HCT116 (cell line): Measurements from ENCODE around the gene CLDN5. TPM values are rescaled to one million over a fixed set of nuclear protein-coding genes. Genes with fewer than 3 reads are reported as not detected.

Experiments
- ATAC-seq: fragments of 200-7000 bp; cut with Tn5 transposase; 2 replicates; pipeline ENCODE4 v1.9.1; 2020; ENCODE audit warnings: mild to moderate bottlenecking, moderate library complexity
- BruUV-seq: library from RNA; stranded (reverse); fragments of 400-500 nt; replicated peaks from 2 replicates; lab custom pipeline; 2021; lab: Mats Ljungman, UMichigan
- CTCF ChIA-PET: fragments of 300-600 bp; sonication (Branson Sonifier 250); formaldehyde crosslinking; loops from one replicate; lab custom pipeline; 2021; ENCODE audit warnings: antibody characterized with exemption; lab: Charles Lee
- POLR2A ChIA-PET: fragments of 300-600, 350-600 bp; sonication (Branson Sonifier 250); formaldehyde crosslinking; loops from one replicate; lab custom pipeline; 2021; ENCODE audit warnings: antibody characterized with exemption; lab: Charles Lee
- RAD21 ChIA-PET, 2 experiments: fragments of 300-600 bp; sonication (Branson Sonifier 250); formaldehyde crosslinking; loops; one replicate each; lab custom pipeline; 2023; ENCODE audit warnings: low total read pairs in 2 of 2; ENCODE audit not compliant: uncharacterized antibody in 2 of 2, unreplicated experiment in 2 of 2, low non-redundant PET in 1 of 2; lab: Charles Lee
- DNase-seq: peaks from one replicate; pipeline ENCODE4 v3.0.0-alpha.2; 2010; ENCODE audit warnings: low read depth, low spot score
- H2AFZ ChIP-seq: fragments of 200-600 bp; shearing (Covaris generic), sonication (generic); 2 replicates; pipeline ENCODE4 v1.6.1; 2017; ENCODE audit warnings: low read depth, mixed run types, mixed read lengths, antibody characterized with exemption, low read length; ENCODE audit not compliant: poor library complexity, severe bottlenecking
- H3K27ac ChIP-seq: 2 replicates; pipeline ENCODE4 v1.5.1; 2012; ENCODE audit warnings: low read depth, low read length
- H3K27me3 ChIP-seq: fragments of 200-600 bp; sonication (generic); 2 replicates; pipeline ENCODE4 v1.6.1; 2016; ENCODE audit warnings: mixed run types, low read length, mixed read lengths; ENCODE audit not compliant: insufficient read depth
- H3K36me3 ChIP-seq, 2 experiments: fragments of 200-500 bp in 1 of 2; fragments of 200-600 bp in 1 of 2; sonication (Bioruptor generic) in 1 of 2; sonication (generic) in 1 of 2; 2 replicates each; pipeline versions ENCODE4 v1.5.1 to v1.6.1; 2014 to 2016; ENCODE audit warnings: low read length in 2 of 2, inconsistent platforms in 1 of 2, mixed read lengths in 1 of 2, mixed run types in 1 of 2; ENCODE audit not compliant: insufficient read depth in 2 of 2, control insufficient read depth in 1 of 2
- H3K4me1 ChIP-seq, 2 experiments: fragments of 200-600 bp in 1 of 2; sonication (generic) in 1 of 2; 2 replicates each; pipeline versions ENCODE4 v1.5.1 to v1.6.1; 2012 to 2017; ENCODE audit warnings: low read length in 2 of 2, inconsistent platforms in 1 of 2, mild to moderate bottlenecking in 1 of 2, mixed read lengths in 1 of 2, mixed run types in 1 of 2, moderate library complexity in 1 of 2; ENCODE audit not compliant: insufficient read depth in 2 of 2, control insufficient read depth in 1 of 2
- H3K4me2 ChIP-seq: fragments of 200-600 bp; sonication (generic); 2 replicates; pipeline ENCODE4 v1.6.1; 2017; ENCODE audit warnings: mixed run types, low read length, mixed read lengths
- H3K4me3 ChIP-seq, 2 experiments: fragments of 200-600 bp in 1 of 2; sonication (generic) in 1 of 2; replicated peaks in 1 of 2; 2 replicates each; pipeline ENCODE4 v1.5.1; 2011 to 2016; ENCODE audit warnings: low read length in 2 of 2, control low read depth in 1 of 2, low read depth in 1 of 2, mild to moderate bottlenecking in 1 of 2, mixed read lengths in 1 of 2, mixed run types in 1 of 2
- H3K79me2 ChIP-seq: fragments of 200-600 bp; sonication (generic); 2 replicates; pipeline ENCODE4 v1.6.1; 2017; ENCODE audit warnings: mild to moderate bottlenecking, mixed run types, low read length, moderate library complexity, mixed read lengths; ENCODE audit not compliant: insufficient read depth
- H3K9ac ChIP-seq: fragments of 200-600 bp; sonication (generic); 2 replicates; pipeline ENCODE4 v1.6.1; 2016; ENCODE audit warnings: low read length, mixed read lengths
- H3K9me2 ChIP-seq: fragments of 200-600 bp; sonication (generic), shearing (Covaris generic); 2 replicates; pipeline ENCODE4 v1.6.1; 2017; ENCODE audit warnings: mixed run types, mild to moderate bottlenecking, moderate library complexity; ENCODE audit not compliant: insufficient read depth
- H3K9me3 ChIP-seq, 2 experiments: fragments of 200-500 bp in 1 of 2; fragments of 200-600 bp in 1 of 2; sonication (Bioruptor generic) in 1 of 2; sonication (generic) in 1 of 2; 2 replicates each; pipeline ENCODE4 v1.6.1; 2014 to 2017; ENCODE audit warnings: low read length in 2 of 2, mixed read lengths in 2 of 2, inconsistent platforms in 1 of 2, low read depth in 1 of 2, mild to moderate bottlenecking in 1 of 2, mixed run types in 1 of 2, moderate library complexity in 1 of 2; ENCODE audit not compliant: control insufficient read depth in 1 of 2, insufficient read depth in 1 of 2
- H4K20me1 ChIP-seq: fragments of 200-600 bp; sonication (generic), shearing (Covaris generic); 2 replicates; pipeline ENCODE4 v1.6.1; 2017; ENCODE audit warnings: mixed run types, mild to moderate bottlenecking, moderate library complexity; ENCODE audit not compliant: insufficient read depth
- FOSL1 ChIP-seq: IDR thresholded peaks from 2 replicates; pipeline ENCODE4 v1.6.1; 2012; ENCODE audit warnings: low read depth
- POLR2A ChIP-seq: IDR thresholded peaks from 2 replicates; pipeline ENCODE4 v1.7.0; 2011; ENCODE audit warnings: borderline replicate concordance; ENCODE audit not compliant: insufficient read depth, insufficient read length; ENCODE audit errors: extremely low read depth
- TCF7L2 ChIP-seq: IDR thresholded peaks from 2 replicates; pipeline ENCODE4 v1.7.0; 2011; ENCODE audit warnings: borderline replicate concordance, inconsistent platforms; ENCODE audit not compliant: insufficient read depth, insufficient read length; ENCODE audit errors: extremely low read depth
- YY1 ChIP-seq: IDR thresholded peaks from 2 replicates; pipeline ENCODE4 v1.6.1; 2011; ENCODE audit warnings: low read length, low read depth, moderate library complexity, mild to moderate bottlenecking; ENCODE audit not compliant: insufficient replicate concordance; ENCODE audit errors: extremely low read depth
- ZFX ChIP-seq: fragments of 450-650 bp; IDR thresholded peaks from 2 replicates; pipeline ENCODE4 v1.6.1; 2017
- intact Hi-C: fragments of 100-400 bp; cut with micrococcal nuclease; formaldehyde crosslinking; loops from 2 replicates; pipeline ENCODE4 v1.10.0; 2022
- total RNA-seq: library from RNA; stranded (reverse); gene quantifications from one replicate; pipeline ENCODE4 v1.2.1, GENCODE V29; 2021; ENCODE audit not compliant: unreplicated experiment
- TF ChIP-seq, protein P1 (sequence below), 3 experiments: fragments of 200-600 bp in 1 of 3; sonication (generic) in 1 of 3; IDR thresholded peaks in 2 of 3; conservative IDR thresholded peaks in 1 of 3; 2 replicates each; pipeline ENCODE4 v1.5.1; 2012 to 2017; ENCODE audit warnings: low read depth in 2 of 3, low read length in 2 of 3, antibody characterized with exemption in 1 of 3, borderline replicate concordance in 1 of 3, control low read depth in 1 of 3, mild to moderate bottlenecking in 1 of 3, mixed read lengths in 1 of 3, mixed run types in 1 of 3, moderate library complexity in 1 of 3; ENCODE audit not compliant: insufficient read depth in 1 of 3
- TF ChIP-seq, protein P2 (sequence below): IDR thresholded peaks from 2 replicates; pipeline ENCODE4 v1.6.1; 2012; ENCODE audit warnings: low read depth

Gene CLDN5
- total RNA-seq, 1 experiment from 2014 or later = 0.32 TPM

DNA sequence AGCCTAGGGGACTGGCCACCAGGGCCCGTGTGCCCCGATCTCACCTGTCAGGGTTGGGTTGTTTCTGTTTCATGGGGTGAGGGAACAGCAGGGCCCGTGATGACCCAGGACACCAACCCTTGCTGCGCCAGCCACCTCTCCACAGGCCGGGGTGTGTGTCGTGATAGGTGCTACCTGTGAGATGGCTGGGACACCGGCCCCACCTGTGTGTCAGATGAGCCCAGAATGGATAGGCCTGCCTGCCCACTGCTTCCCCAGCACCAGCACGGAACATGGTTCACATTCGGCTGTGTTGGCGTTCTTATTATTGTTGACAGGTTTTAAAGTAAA, 7.1 kb downstream of the CLDN5 start:
- RAD21 ChIA-PET = no interaction called here
- Histone ChIP-seq H3K4me1 (no peaks in the 10 kb centered on the region), H3K27me3 (no peaks in the 10 kb centered on the region), H4K20me1 (no peaks in the 10 kb centered on the region), H2AFZ (no peak overlapping the region)
- TF ChIP-seq, protein P1, sequence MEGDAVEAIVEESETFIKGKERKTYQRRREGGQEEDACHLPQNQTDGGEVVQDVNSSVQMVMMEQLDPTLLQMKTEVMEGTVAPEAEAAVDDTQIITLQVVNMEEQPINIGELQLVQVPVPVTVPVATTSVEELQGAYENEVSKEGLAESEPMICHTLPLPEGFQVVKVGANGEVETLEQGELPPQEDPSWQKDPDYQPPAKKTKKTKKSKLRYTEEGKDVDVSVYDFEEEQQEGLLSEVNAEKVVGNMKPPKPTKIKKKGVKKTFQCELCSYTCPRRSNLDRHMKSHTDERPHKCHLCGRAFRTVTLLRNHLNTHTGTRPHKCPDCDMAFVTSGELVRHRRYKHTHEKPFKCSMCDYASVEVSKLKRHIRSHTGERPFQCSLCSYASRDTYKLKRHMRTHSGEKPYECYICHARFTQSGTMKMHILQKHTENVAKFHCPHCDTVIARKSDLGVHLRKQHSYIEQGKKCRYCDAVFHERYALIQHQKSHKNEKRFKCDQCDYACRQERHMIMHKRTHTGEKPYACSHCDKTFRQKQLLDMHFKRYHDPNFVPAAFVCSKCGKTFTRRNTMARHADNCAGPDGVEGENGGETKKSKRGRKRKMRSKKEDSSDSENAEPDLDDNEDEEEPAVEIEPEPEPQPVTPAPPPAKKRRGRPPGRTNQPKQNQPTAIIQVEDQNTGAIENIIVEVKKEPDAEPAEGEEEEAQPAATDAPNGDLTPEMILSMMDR (IDR thresholded peaks at IDR 0.05 in 2 of 3, conservative IDR thresholded peaks at IDR 0.05 in 1 of 3; ENCODE audit: borderline replicate concordance in 1 of 3, insufficient read depth in 1 of 3, low read depth in 2 of 3, low read length in 2 of 3) = no peak
- no peak for TF ChIP-seq TCF7L2
- TF ChIP-seq FOSL1 = no peak
- TF ChIP-seq, protein P2, sequence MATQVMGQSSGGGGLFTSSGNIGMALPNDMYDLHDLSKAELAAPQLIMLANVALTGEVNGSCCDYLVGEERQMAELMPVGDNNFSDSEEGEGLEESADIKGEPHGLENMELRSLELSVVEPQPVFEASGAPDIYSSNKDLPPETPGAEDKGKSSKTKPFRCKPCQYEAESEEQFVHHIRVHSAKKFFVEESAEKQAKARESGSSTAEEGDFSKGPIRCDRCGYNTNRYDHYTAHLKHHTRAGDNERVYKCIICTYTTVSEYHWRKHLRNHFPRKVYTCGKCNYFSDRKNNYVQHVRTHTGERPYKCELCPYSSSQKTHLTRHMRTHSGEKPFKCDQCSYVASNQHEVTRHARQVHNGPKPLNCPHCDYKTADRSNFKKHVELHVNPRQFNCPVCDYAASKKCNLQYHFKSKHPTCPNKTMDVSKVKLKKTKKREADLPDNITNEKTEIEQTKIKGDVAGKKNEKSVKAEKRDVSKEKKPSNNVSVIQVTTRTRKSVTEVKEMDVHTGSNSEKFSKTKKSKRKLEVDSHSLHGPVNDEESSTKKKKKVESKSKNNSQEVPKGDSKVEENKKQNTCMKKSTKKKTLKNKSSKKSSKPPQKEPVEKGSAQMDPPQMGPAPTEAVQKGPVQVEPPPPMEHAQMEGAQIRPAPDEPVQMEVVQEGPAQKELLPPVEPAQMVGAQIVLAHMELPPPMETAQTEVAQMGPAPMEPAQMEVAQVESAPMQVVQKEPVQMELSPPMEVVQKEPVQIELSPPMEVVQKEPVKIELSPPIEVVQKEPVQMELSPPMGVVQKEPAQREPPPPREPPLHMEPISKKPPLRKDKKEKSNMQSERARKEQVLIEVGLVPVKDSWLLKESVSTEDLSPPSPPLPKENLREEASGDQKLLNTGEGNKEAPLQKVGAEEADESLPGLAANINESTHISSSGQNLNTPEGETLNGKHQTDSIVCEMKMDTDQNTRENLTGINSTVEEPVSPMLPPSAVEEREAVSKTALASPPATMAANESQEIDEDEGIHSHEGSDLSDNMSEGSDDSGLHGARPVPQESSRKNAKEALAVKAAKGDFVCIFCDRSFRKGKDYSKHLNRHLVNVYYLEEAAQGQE = no peak
- TF ChIP-seq ZFX = no peak
- TF ChIP-seq YY1 = no peak
- TF ChIP-seq POLR2A = no peak
- TF ChIP-seq, all 23 proteins: peak for 0
- no TSS peak for BruUV-seq
- Histone ChIP-seq H3K36me3 (peaks cover 6 to 35% of the 10 kb centered on the region in 2 experiments; a peak in 3 of 4 replicates), H3K79me2 (no peaks in the 10 kb centered on the region), H3K9me2 (no peaks in the 10 kb centered on the region), H3K27ac (no peak overlapping the region), H3K4me3 (no peak overlapping the region), H3K9me3 (no peaks in the 10 kb centered on the region), H3K9ac (no peak overlapping the region), H3K4me2 (no peak overlapping the region)
- no peak for ATAC-seq
- intact Hi-C loops = no loop called here
- ChIA-PET CTCF (no interaction called here), POLR2A (no interaction called here)
- no peak for DNase-seq
